ENCODE data around the gene RNU2-1. TPM values are rescaled to one million over a fixed set of nuclear protein-coding genes. Genes with fewer than 3 reads are reported as not detected.

RNU2-1 gene
- total RNA-seq, 1 donor: not detected

DNA sequence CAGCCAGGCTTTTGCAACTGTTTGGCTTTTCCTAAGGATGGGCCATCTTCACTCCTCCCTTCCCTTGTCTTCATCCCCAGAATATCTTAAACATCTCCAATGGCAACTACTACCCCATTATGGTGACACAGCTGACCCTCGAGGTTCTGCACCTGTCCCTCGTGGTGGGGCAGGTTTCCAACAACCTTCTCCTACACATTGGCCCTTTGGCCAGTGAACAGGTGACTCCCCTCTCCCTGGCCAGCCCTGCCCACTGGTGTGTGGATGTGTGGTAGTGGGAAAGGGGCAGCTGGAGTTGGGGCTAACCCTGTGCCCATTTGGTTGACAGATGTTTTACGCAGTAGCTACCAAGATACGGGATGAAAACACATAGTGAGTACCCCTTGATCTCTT, 17.4 kb downstream of the RNU2-1 start:
- no peak overlapping the region for H3K4me3 ChIP-seq (ENCODE audit: low read depth, low read length)
- TF ChIP-seq, protein P1, sequence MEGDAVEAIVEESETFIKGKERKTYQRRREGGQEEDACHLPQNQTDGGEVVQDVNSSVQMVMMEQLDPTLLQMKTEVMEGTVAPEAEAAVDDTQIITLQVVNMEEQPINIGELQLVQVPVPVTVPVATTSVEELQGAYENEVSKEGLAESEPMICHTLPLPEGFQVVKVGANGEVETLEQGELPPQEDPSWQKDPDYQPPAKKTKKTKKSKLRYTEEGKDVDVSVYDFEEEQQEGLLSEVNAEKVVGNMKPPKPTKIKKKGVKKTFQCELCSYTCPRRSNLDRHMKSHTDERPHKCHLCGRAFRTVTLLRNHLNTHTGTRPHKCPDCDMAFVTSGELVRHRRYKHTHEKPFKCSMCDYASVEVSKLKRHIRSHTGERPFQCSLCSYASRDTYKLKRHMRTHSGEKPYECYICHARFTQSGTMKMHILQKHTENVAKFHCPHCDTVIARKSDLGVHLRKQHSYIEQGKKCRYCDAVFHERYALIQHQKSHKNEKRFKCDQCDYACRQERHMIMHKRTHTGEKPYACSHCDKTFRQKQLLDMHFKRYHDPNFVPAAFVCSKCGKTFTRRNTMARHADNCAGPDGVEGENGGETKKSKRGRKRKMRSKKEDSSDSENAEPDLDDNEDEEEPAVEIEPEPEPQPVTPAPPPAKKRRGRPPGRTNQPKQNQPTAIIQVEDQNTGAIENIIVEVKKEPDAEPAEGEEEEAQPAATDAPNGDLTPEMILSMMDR (IDR thresholded peaks at IDR 0.05; ENCODE audit: insufficient read depth, low read length): no peak
- DNase-seq (ENCODE audit: low read depth): no peak

GRCh38 chr17:43215341-43215740, 18.4 kb downstream of the RNU2-1 start:
- TF ChIP-seq, protein P1 (IDR thresholded peaks at IDR 0.05; ENCODE audit: insufficient read depth, low read length): no peak
- no peak overlapping the region for H3K4me3 ChIP-seq (ENCODE audit: low read depth, low read length)
- no peak for DNase-seq (ENCODE audit: low read depth)

DNA sequence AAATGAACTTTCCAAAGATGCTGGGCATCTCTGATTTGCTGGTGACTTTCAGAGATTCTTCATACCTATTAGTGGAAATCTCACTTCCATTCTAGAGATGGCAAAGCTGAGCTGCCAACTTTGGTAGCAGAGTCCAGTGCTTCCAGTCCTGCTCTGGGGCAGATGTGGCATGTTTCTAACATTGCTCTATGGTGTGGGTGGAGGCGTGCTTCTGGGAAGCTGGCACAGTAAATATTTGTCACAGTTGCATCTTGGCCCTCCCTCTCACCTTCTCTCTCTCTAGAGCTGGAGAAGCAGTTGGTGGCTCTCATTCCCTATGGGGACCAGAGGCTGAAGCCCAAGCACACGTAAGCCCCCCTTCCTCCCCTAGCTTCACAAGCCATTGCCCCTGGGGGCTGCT, 20.2 kb downstream of the RNU2-1 start:
- no peak overlapping the region for H3K4me3 ChIP-seq (ENCODE audit: low read depth, low read length)
- DNase-seq (ENCODE audit: low read depth): no peak
- TF ChIP-seq, protein P1 (IDR thresholded peaks at IDR 0.05; ENCODE audit: insufficient read depth, low read length): no peak

- DNase-seq (ENCODE audit: low read depth): peak; percentile 4
- TF ChIP-seq, protein P1 (IDR thresholded peaks at IDR 0.05; ENCODE audit: insufficient read depth, low read length): no peak
- peak overlapping the region; percentile 68 for H3K4me3 ChIP-seq (ENCODE audit: low read depth, low read length)
Measured at GRCh38 chr17:43212641-43213490, 20.9 kb downstream of the RNU2-1 start.

GRCh38 chr17:43211480-43212402, 22.0 kb downstream of the RNU2-1 start, which contains the start of gene TMEM106A:
TSS of gene TMEM106A (plus strand) at chr17:43211875. CDS start at chr17:43213042, 1,167 bp downstream.
- DNase-seq (ENCODE audit: low read depth): peak; percentile 85
- TF ChIP-seq, protein P1 (IDR thresholded peaks at IDR 0.05; ENCODE audit: insufficient read depth, low read length): peak; percentile 55
- peak within 1 kb of the TSS; percentile 68 for H3K4me3 ChIP-seq (ENCODE audit: low read depth, low read length)

GRCh38 chr17:43211123-43211479, 22.7 kb downstream of the RNU2-1 start:
- H3K4me3 ChIP-seq (ENCODE audit: low read depth, low read length): peak overlapping the region; percentile 68
- TF ChIP-seq, protein P1 (IDR thresholded peaks at IDR 0.05; ENCODE audit: insufficient read depth, low read length): no peak
- DNase-seq (ENCODE audit: low read depth): peak; percentile 11
